Upper lobe of left lung (tissue), 4 donors: Measurements from ENCODE around the gene TMED8.

Experiments used
- CTCF ChIP-seq, 6 experiments: fragments of 450-650 bp in 4 of 6; fragments of 200-600 bp in 2 of 6; sonication (generic) in 2 of 6; IDR thresholded peaks; one replicate each; pipeline ENCODE4 v1.5.1; 2016 to 2019; ENCODE audit warnings: antibody characterized with exemption in 6 of 6
- POLR2AphosphoS5 ChIP-seq, 2 donors: sonication (generic); formaldehyde crosslinking; IDR thresholded peaks; one replicate each; pipeline ENCODE4 v1.5.1; 2017; ENCODE audit warnings: antibody characterized with exemption in 2 of 2

- TF ChIP-seq CTCF (IDR thresholded peaks at IDR 0.05) (no peak), POLR2AphosphoS5 (IDR thresholded peaks at IDR 0.05) (no peak)
Observed at GRCh38 chr14:77296906-77297305, 80.0 kb downstream of the TMED8 start.
